ENCODE measurements around the gene ANKRD33B. TPM values are rescaled to one million over a fixed set of nuclear protein-coding genes. Genes with fewer than 3 reads are reported as not detected.

Gene ANKRD33B
- total and polyA plus RNA-seq, 5 donors = 1.3 to 2.7 (median 2.3) TPM

- WGBS = 91% methylated on average over 16 of the region's 16 CpGs
- H3K4me1 ChIP-seq (ENCODE audit: control insufficient read depth, insufficient read depth, low read length) = no peaks in the 10 kb centered on the region
- DNase-seq = no peak
- H3K27ac ChIP-seq (ENCODE audit: low read length) = no peak overlapping the region
- intact Hi-C loops (cut with DNase I) = no loop called here
- peak in 1 of 2 donors; percentile 33 for ATAC-seq
- no peaks in the 10 kb centered on the region for H3K27me3 ChIP-seq (ENCODE audit: control insufficient read depth, insufficient read depth)
- no peaks in the 10 kb centered on the region for H3K9me3 ChIP-seq (ENCODE audit: control insufficient read depth, low read length)
- H3K4me3 ChIP-seq (ENCODE audit: low read length) = no peak overlapping the region
Measured at GRCh38 chr5:10682801-10683525, 119.1 kb downstream of the ANKRD33B start.

- Histone ChIP-seq H3K27ac (ENCODE audit: low read length) (no peak overlapping the region), H3K27me3 (ENCODE audit: control insufficient read depth, insufficient read depth) (no peaks in the 10 kb centered on the region), H3K4me1 (ENCODE audit: control insufficient read depth, insufficient read depth, low read length) (no peaks in the 10 kb centered on the region), H3K4me3 (ENCODE audit: low read length) (no peak overlapping the region), H3K9me3 (ENCODE audit: control insufficient read depth, low read length) (no peaks in the 10 kb centered on the region)
- ATAC-seq = no peak
- DNase-seq = no peak
- intact Hi-C loops (cut with DNase I) = no loop called here
- 94% methylated on average over 11 of the region's 11 CpGs for WGBS
Measured at GRCh38 chr5:10684303-10685086, 120.6 kb downstream of the ANKRD33B start.

- intact Hi-C loops (cut with DNase I) = no loop called here
- WGBS = 85% methylated on average over 6 of the region's 6 CpGs
Measured at GRCh38 chr5:10685115-10685521, 121.2 kb downstream of the ANKRD33B start.

GRCh38 chr5:10686890-10687289, 123.0 kb downstream of the ANKRD33B start:
- no peak overlapping the region for H3K4me3 ChIP-seq (ENCODE audit: low read length)
- intact Hi-C loops (cut with DNase I) = no loop called here
- no peak overlapping the region for H3K27ac ChIP-seq (ENCODE audit: low read length)
- no peak for ATAC-seq
- no peaks in the 10 kb centered on the region for H3K4me1 ChIP-seq (ENCODE audit: control insufficient read depth, insufficient read depth, low read length)
- no peaks in the 10 kb centered on the region for H3K27me3 ChIP-seq (ENCODE audit: control insufficient read depth, insufficient read depth)
- no peak for DNase-seq
- 97% methylated on average over 2 of the region's 2 CpGs for whole genome bisulfite sequencing
- no peaks in the 10 kb centered on the region for H3K9me3 ChIP-seq (ENCODE audit: control insufficient read depth, low read length)

More at GRCh38 chr5:10685115-10685521, 121.2 kb downstream of the ANKRD33B start:
- DNase-seq (no peak), ATAC-seq (no peak)
- Histone ChIP-seq H3K4me1 (ENCODE audit: control insufficient read depth, insufficient read depth, low read length) (no peaks in the 10 kb centered on the region), H3K9me3 (ENCODE audit: control insufficient read depth, low read length) (no peaks in the 10 kb centered on the region), H3K27ac (ENCODE audit: low read length) (no peak overlapping the region), H3K27me3 (ENCODE audit: control insufficient read depth, insufficient read depth) (no peaks in the 10 kb centered on the region), H3K4me3 (ENCODE audit: low read length) (no peak overlapping the region)

- H3K9me3 ChIP-seq (ENCODE audit: control insufficient read depth, low read length) = no peaks in the 10 kb centered on the region
- 91% methylated on average over 13 of the region's 13 CpGs for WGBS
- DNase-seq (no peak), ATAC-seq (peak; percentile 45 to 55)
- H3K27me3 ChIP-seq (ENCODE audit: control insufficient read depth, insufficient read depth) = no peaks in the 10 kb centered on the region
- H3K27ac ChIP-seq (ENCODE audit: low read length) = no peak overlapping the region
- H3K4me3 ChIP-seq (ENCODE audit: low read length) = no peak overlapping the region
- intact Hi-C loops (cut with DNase I) = no loop called here
- H3K4me1 ChIP-seq (ENCODE audit: control insufficient read depth, insufficient read depth, low read length) = no peaks in the 10 kb centered on the region
Measured at GRCh38 chr5:10688651-10689171, 124.8 kb downstream of the ANKRD33B start.

- 85% methylated on average over 11 of the region's 11 CpGs for WGBS
- peak; percentile 25 to 34 for ATAC-seq
Measured at GRCh38 chr5:10689391-10690081, 125.7 kb downstream of the ANKRD33B start.

GRCh38 chr5:10690460-10691440, 126.9 kb downstream of the ANKRD33B start:
- no peak for DNase-seq
- H3K27me3 ChIP-seq (ENCODE audit: control insufficient read depth, insufficient read depth) = no peaks in the 10 kb centered on the region
- ATAC-seq = no peak
- 92% methylated on average over 14 of the region's 14 CpGs for WGBS
- H3K27ac ChIP-seq (ENCODE audit: low read length) = no peak overlapping the region
- intact Hi-C loops (cut with DNase I) = no loop called here
- H3K9me3 ChIP-seq (ENCODE audit: control insufficient read depth, low read length) = no peaks in the 10 kb centered on the region
- no peak overlapping the region for H3K4me3 ChIP-seq (ENCODE audit: low read length)
- H3K4me1 ChIP-seq (ENCODE audit: control insufficient read depth, insufficient read depth, low read length) = no peaks in the 10 kb centered on the region

More at GRCh38 chr5:10689391-10690081, 125.7 kb downstream of the ANKRD33B start:
- DNase-seq = no peak
- H3K4me1 ChIP-seq (ENCODE audit: control insufficient read depth, insufficient read depth, low read length) = no peaks in the 10 kb centered on the region
- intact Hi-C loops (cut with DNase I) = no loop called here
- no peak overlapping the region for H3K4me3 ChIP-seq (ENCODE audit: low read length)
- no peaks in the 10 kb centered on the region for H3K9me3 ChIP-seq (ENCODE audit: control insufficient read depth, low read length)
- no peaks in the 10 kb centered on the region for H3K27me3 ChIP-seq (ENCODE audit: control insufficient read depth, insufficient read depth)
- H3K27ac ChIP-seq (ENCODE audit: low read length) = no peak overlapping the region

- WGBS = 82% methylated on average over 16 of the region's 16 CpGs
- no peaks in the 10 kb centered on the region for H3K9me3 ChIP-seq (ENCODE audit: control insufficient read depth, low read length)
- H3K27me3 ChIP-seq (ENCODE audit: control insufficient read depth, insufficient read depth) = no peaks in the 10 kb centered on the region
- H3K4me3 ChIP-seq (ENCODE audit: low read length) = no peak overlapping the region
- ATAC-seq (no peak), DNase-seq (no peak)
- no peaks in the 10 kb centered on the region for H3K4me1 ChIP-seq (ENCODE audit: control insufficient read depth, insufficient read depth, low read length)
- H3K27ac ChIP-seq (ENCODE audit: low read length) = no peak overlapping the region
- intact Hi-C loops (cut with DNase I) = no loop called here
Measured at GRCh38 chr5:10691826-10692785, 128.2 kb downstream of the ANKRD33B start.

- no peak overlapping the region for H3K27ac ChIP-seq (ENCODE audit: low read length)
- ATAC-seq (peak; percentile 86 to 90), DNase-seq (peak; percentile 68 to 89 (median 86))
- WGBS = 15% methylated on average over 14 of the region's 14 CpGs
- H3K4me3 ChIP-seq (ENCODE audit: low read length) = no peak overlapping the region
- intact Hi-C loops (cut with DNase I) = loop anchor here in 1 of 4 donors (5.0 kb wide), 1 partner anchor 162 kb away; no protein-coding TSS in a partner anchor
- no peaks in the 10 kb centered on the region for H3K27me3 ChIP-seq (ENCODE audit: control insufficient read depth, insufficient read depth)
- H3K9me3 ChIP-seq (ENCODE audit: control insufficient read depth, low read length) = peaks cover 1% of the 10 kb centered on the region
- H3K4me1 ChIP-seq (ENCODE audit: control insufficient read depth, insufficient read depth, low read length) = no peaks in the 10 kb centered on the region
Measured at GRCh38 chr5:10695055-10695649, 131.3 kb downstream of the ANKRD33B start.
